ENCODE data around the gene LIPJ. TPM values are rescaled to one million over a fixed set of nuclear protein-coding genes. Genes with fewer than 3 reads are reported as not detected.

LIPJ gene, protein sequence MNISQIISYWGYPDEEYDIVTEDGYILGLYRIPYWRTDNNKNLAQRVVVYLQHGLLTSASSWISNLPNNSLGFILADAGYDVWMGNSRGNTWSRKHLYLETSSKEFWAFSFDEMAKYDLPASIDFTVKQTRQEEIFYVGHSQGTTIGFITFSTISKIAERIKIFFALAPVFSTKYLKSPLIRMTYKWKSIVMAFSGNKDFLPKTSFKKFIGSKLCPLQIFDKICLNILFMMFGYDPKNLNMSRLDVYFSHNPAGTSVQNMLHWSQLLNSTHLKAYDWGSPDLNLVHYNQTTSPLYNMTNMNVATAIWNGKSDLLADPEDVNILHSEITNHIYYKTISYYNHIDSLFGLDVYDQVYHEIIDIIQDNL
- not detected in 2 replicates for total RNA-seq

DNA sequence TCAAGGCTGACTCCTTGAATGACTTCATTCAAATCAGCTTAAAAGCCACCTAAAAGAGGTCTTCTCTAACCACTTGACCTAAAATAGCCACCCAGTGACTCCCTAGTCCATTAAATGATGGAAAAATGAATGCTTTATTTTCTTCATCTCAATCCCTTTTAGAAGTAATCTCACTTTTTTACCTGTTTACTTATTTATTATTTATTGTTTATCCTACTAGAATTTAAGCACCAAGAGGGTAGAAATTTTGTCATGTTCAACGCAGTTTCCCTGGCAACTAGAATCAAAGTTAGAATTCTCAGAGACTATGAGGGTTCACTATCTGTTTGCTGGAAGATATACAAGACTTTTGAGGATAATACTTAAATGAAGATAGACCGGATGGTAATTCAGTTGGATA, at the start of gene LIPJ:
Gene LIPJ (plus strand): TSS at position 301 of the 400 bp plus-strand sequence. CDS start 3,926 bp downstream, outside the sequence.

DNA sequence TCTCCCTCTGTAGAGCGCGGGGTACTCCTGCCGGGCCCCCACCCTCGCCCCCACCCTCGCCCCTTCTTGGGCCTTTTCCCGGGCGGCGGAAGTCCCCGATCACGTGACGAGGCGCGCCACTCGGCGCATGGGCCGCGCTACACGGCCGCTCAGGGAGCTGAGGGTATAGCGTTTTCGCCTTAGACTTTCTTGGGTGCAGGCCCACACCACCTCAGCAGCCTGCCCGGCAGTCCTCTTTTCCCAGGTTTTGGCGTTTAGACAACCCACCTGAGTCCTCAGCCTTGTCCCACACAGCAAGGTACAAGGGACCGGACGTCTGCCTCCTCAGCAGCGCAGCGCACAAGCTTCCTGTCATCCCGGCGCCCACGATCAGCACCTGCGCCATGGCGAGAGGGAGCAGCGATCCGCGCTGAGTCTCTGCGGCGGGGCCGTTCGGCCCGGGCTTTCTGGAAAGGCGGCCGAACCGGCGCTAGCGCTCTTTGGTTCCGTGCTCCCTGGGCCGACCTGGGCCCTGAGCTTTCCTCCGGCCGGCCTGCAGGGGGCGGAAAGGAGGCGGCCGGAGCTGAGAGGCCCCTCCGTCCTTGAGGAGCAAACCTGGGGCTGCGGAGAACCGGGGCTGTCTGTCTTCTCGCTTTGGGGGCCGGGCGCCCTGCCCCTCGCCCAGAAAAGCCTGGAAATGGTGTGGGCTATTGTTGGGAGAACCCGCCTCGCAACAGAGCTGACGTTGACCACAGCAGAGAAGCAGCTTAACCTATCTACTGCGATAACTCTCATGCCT, 3.6 kb upstream of the LIPJ start, which contains the start of gene RNLS:
Gene RNLS (minus strand): TSS at position 513 of the 778 bp plus-strand sequence.

Other genes with a start within 250 kb of the LIPJ start
- 9.3 and 15.6 TPM in 2 replicates for gene RNLS, start 3.4 kb upstream of the LIPJ start, total RNA-seq
- not detected in 2 replicates for gene LIPF, start 77.7 kb downstream of the LIPJ start, total RNA-seq
- not detected in 2 replicates for gene LIPK, start 119.5 kb downstream of the LIPJ start, total RNA-seq
- gene LIPN, start 173.3 kb downstream of the LIPJ start, total RNA-seq = not detected in 2 replicates
- gene LIPM, start 216.0 kb downstream of the LIPJ start, total RNA-seq = 0.10 and 0.13 TPM in 2 replicates